Keratinocyte (primary cell): ENCODE results near the gene NR1H3. TPM values are rescaled to one million over a fixed set of nuclear protein-coding genes. Genes with fewer than 3 reads are reported as not detected.

Experiments used
- DNase-seq: peaks from one replicate; pipeline ENCODE4 v3.0.0-alpha.2; 2011; ENCODE audit warnings: low read depth, missing footprints, low spot score
- FAIRE-seq: peaks from 2 replicates; lab custom pipeline; 2011; peaks lifted over from hg19 to GRCh38; lab: Jason Lieb, UNC
- H2AFZ ChIP-seq: 2 replicates; pipeline ENCODE4 v1.6.0; 2012; ENCODE audit warnings: low read length, control low read depth, inconsistent platforms; ENCODE audit not compliant: control insufficient read depth
- H3K27ac ChIP-seq: 2 replicates; pipeline ENCODE4 v1.5.1; 2011; ENCODE audit warnings: low read length; ENCODE audit not compliant: control insufficient read depth, insufficient read depth
- H3K27me3 ChIP-seq: 3 replicates; pipeline ENCODE4 v1.6.0; 2011; ENCODE audit warnings: low read length; ENCODE audit not compliant: control insufficient read depth, insufficient read depth; ENCODE audit errors: extremely low read depth
- H3K36me3 ChIP-seq, 2 experiments: 2 replicates in 1 of 2; 3 replicates in 1 of 2; pipeline ENCODE4 v1.5.1; 2011; ENCODE audit warnings: low read length in 2 of 2, mild to moderate bottlenecking in 1 of 2; ENCODE audit not compliant: control insufficient read depth in 2 of 2, insufficient read depth in 2 of 2; ENCODE audit errors: extremely low read depth in 1 of 2
- H3K4me1 ChIP-seq: 3 replicates; pipeline ENCODE4 v1.5.1; 2011; ENCODE audit warnings: low read length; ENCODE audit not compliant: control insufficient read depth, insufficient read depth; ENCODE audit errors: extremely low read depth
- H3K4me2 ChIP-seq: 3 replicates; pipeline ENCODE4 v1.6.0; 2011; ENCODE audit warnings: low read depth, low read length; ENCODE audit not compliant: control insufficient read depth, insufficient read depth; ENCODE audit errors: extremely low read depth
- H3K4me3 ChIP-seq, 3 experiments: fragments of 200-600 bp in 1 of 3; sonication (generic) in 1 of 3; 2 replicates in 2 of 3; 3 replicates in 1 of 3; pipeline ENCODE4 v1.5.1; 2011 to 2016; ENCODE audit warnings: low read length in 3 of 3, mild to moderate bottlenecking in 3 of 3, control low read depth in 2 of 3, inconsistent platforms in 1 of 3, low read depth in 1 of 3, mixed read lengths in 1 of 3, mixed run types in 1 of 3, moderate library complexity in 1 of 3; ENCODE audit not compliant: control insufficient read depth in 2 of 3, insufficient read depth in 2 of 3; ENCODE audit errors: extremely low read depth in 1 of 3
- H3K79me2 ChIP-seq: 2 replicates; pipeline ENCODE4 v1.6.0; 2012; ENCODE audit warnings: low read length; ENCODE audit not compliant: control insufficient read depth, insufficient read depth
- H3K9ac ChIP-seq: 3 replicates; pipeline ENCODE4 v1.6.0; 2011; ENCODE audit warnings: low read length; ENCODE audit not compliant: control insufficient read depth, insufficient read depth; ENCODE audit errors: extremely low read depth
- H3K9me1 ChIP-seq: 3 replicates; pipeline ENCODE4 v1.6.0; 2011; ENCODE audit warnings: low read length; ENCODE audit not compliant: control insufficient read depth, insufficient read depth; ENCODE audit errors: extremely low read depth
- H3K9me3 ChIP-seq: 2 replicates; pipeline ENCODE4 v1.5.1; 2012; ENCODE audit warnings: low read depth, low read length; ENCODE audit not compliant: control insufficient read depth
- H4K20me1 ChIP-seq: 3 replicates; pipeline ENCODE4 v1.6.0; 2011; ENCODE audit warnings: low read length; ENCODE audit not compliant: control insufficient read depth, insufficient read depth; ENCODE audit errors: extremely low read depth
- EZH2 ChIP-seq: IDR thresholded peaks from one replicate; pipeline ENCODE4 v1.6.1; 2012; ENCODE audit warnings: inconsistent platforms, mild to moderate bottlenecking, low read length, moderate library complexity
- dilution Hi-C: fragments of 300-500 bp; cut with MboI; formaldehyde crosslinking; loops from one replicate; pipeline ENCODE4 v1.7.0; 2020; ENCODE audit warnings: low sequenced_read_pairs; ENCODE audit not compliant: extremely low pct_ligation_motif_present
- polyA plus RNA-seq, 5 experiments: library from polyadenylated mRNA; depleted of rRNA in 3 of 5; stranded (reverse) in 3 of 5; stranded (forward) in 1 of 5; unstranded in 1 of 5; fragments of >200 nt; gene quantifications; 1 replicate in 1 of 5; 2 replicates in 3 of 5; 3 replicates in 1 of 5; pipeline versions ENCODE4 v1.2.1 to v1.2.3, GENCODE V29; 2011 to 2012; ENCODE audit warnings: missing spikeins in 2 of 5, low read depth in 1 of 5, low replicate concordance in 1 of 5
- TF ChIP-seq, protein P1 (sequence below), 3 experiments: IDR thresholded peaks in 1 of 3; conservative IDR thresholded peaks in 1 of 3; optimal IDR thresholded peaks in 1 of 3; 2 replicates in 2 of 3; 3 replicates in 1 of 3; pipeline versions ENCODE3 to v1.5.1; 2011; ENCODE audit warnings: low read length in 3 of 3, mild to moderate bottlenecking in 3 of 3, moderate library complexity in 2 of 3, control low read depth in 1 of 3, inconsistent platforms in 1 of 3; ENCODE audit not compliant: insufficient read depth in 2 of 3; ENCODE audit errors: extremely low read depth in 1 of 3

Gene NR1H3
- polyA plus RNA-seq, 1 donor (not counting 4 experiments of a cell fraction or from before 2014, with no cell fraction given) = 9.1 TPM

DNA sequence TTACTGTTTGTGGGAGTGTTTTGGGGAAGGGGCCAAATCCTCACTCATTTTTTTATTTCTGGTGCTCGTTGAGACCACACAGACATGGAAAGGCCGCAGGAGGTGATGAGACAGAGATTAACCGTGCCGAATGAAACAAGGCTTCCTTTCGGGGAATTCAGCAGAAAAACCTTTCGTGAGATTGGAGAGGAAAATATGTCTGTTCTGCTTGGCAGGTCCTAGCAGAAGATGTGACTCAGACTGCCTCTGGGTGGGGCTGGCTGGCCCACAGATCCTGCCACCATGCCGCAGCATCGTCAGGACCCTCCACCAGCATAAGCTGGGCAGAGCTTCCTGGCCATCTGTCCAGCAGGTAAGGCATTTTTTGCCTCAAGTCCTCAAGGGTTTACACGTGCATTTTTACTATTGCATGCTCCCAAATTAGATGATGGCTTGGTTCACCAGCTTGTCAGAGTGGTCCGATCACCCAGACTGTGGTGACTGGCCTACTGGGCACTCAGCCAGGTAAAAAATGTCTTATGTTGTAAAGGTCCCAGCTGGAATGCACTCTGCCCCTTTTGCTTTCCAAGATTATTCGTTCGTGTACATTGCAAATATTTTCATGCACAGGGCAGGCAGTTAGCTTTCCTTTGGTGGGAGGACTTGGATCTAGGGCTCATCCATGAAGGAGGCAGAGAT lies 41.5 kb upstream of the NR1H3 start:
- FAIRE-seq (no peak), DNase-seq (no peak)
- dilution Hi-C loops = no loop called here
- peaks cover 32% of the 10 kb centered on the region for H3K79me2 ChIP-seq
- peak overlapping the region; percentile 41 for H2AFZ ChIP-seq
- H3K36me3 ChIP-seq = peaks cover 0 to 9% of the 10 kb centered on the region in 2 experiments
- peaks cover 31% of the 10 kb centered on the region for H3K4me1 ChIP-seq
- H4K20me1 ChIP-seq = no peaks in the 10 kb centered on the region
- peak overlapping the region; percentile 52 to 96 (median 88) for H3K4me3 ChIP-seq
- no peaks in the 10 kb centered on the region for H3K9me3 ChIP-seq
- TF ChIP-seq, protein P1, sequence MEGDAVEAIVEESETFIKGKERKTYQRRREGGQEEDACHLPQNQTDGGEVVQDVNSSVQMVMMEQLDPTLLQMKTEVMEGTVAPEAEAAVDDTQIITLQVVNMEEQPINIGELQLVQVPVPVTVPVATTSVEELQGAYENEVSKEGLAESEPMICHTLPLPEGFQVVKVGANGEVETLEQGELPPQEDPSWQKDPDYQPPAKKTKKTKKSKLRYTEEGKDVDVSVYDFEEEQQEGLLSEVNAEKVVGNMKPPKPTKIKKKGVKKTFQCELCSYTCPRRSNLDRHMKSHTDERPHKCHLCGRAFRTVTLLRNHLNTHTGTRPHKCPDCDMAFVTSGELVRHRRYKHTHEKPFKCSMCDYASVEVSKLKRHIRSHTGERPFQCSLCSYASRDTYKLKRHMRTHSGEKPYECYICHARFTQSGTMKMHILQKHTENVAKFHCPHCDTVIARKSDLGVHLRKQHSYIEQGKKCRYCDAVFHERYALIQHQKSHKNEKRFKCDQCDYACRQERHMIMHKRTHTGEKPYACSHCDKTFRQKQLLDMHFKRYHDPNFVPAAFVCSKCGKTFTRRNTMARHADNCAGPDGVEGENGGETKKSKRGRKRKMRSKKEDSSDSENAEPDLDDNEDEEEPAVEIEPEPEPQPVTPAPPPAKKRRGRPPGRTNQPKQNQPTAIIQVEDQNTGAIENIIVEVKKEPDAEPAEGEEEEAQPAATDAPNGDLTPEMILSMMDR (optimal IDR thresholded peaks at IDR 0.05 in 1 of 3, IDR thresholded peaks at IDR 0.05 in 1 of 3, conservative IDR thresholded peaks at IDR 0.05 in 1 of 3; ENCODE audit: extremely low read depth in 1 of 3, insufficient read depth in 2 of 3, low read length in 3 of 3) = peak in 1 of 3 experiments; percentile 22
- TF ChIP-seq EZH2 = no peak
- H3K27ac ChIP-seq = peak overlapping the region; percentile 99
- no peaks in the 10 kb centered on the region for H3K27me3 ChIP-seq
- peak overlapping the region; percentile 98 for H3K9ac ChIP-seq
- peak overlapping the region; percentile 98 for H3K4me2 ChIP-seq
- no peaks in the 10 kb centered on the region for H3K9me1 ChIP-seq

DNA sequence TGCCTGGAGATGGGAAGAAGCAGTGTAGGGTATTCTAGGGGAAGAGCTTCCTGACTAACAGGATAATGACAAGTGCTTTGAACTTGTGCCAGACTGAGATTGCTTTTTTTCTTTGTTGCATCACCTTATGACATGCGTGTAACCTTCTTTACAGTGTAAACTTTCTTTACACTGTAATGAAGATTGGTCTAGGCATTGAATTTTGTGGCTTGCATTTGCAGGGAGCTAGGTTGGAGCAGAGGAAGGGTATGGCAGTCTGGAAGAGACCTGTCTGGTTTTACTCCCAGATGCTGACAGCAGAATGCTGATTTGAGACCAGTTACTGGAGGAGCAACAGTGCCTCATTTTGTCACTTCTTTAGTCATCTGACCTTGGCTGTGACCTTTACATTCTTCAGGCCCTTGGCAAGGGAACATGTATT lies 37.4 kb upstream of the NR1H3 start:
- Histone ChIP-seq H3K9me1 (no peaks in the 10 kb centered on the region), H3K27me3 (no peaks in the 10 kb centered on the region), H3K4me3 (no peak overlapping the region), H3K9me3 (no peaks in the 10 kb centered on the region), H4K20me1 (no peaks in the 10 kb centered on the region), H3K4me1 (peaks cover 22% of the 10 kb centered on the region), H3K79me2 (peaks cover 31% of the 10 kb centered on the region), H3K36me3 (peaks cover 2 to 15% of the 10 kb centered on the region in 2 experiments), H3K9ac (no peak overlapping the region), H3K4me2 (no peak overlapping the region), H2AFZ (no peak overlapping the region), H3K27ac (no peak overlapping the region)
- DNase-seq (no peak), FAIRE-seq (no peak)
- TF ChIP-seq EZH2 = no peak
- TF ChIP-seq, protein P1 (optimal IDR thresholded peaks at IDR 0.05 in 1 of 3, IDR thresholded peaks at IDR 0.05 in 1 of 3, conservative IDR thresholded peaks at IDR 0.05 in 1 of 3; ENCODE audit: extremely low read depth in 1 of 3, insufficient read depth in 2 of 3, low read length in 3 of 3) = no peak
- dilution Hi-C loops = no loop called here
